ENCODE results near the gene MRPS26.

DNA sequence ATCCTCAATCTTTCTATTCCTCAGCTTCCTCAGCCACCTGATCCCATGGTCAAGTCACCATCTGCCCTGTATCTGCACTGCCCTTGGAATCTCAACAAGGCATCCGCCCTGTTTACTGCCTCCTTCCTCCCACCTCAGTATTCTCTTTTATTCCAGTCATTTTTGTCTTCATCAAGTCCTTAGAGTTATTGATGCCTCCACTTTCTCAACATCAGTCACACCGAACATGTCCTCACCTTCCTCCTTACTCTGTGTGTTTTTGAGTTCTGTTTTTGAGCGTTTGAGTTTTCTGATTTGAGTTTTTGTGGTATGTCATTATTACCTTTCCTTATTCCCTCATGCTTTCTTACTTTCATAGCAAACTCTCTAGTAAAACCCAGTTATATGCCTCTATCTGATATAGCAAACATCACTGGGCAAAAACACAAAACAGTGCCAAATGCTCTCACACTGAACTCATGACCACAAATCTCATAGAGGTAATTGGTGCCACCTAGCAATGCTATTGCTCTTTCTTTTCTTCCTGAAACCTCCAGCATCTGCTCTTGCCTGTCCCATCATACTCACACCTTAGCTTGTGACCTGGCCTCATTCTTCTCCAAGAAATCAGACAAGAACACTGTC is 14.2 kb upstream of the MRPS26 start:
- TF ChIP-seq, protein P1, sequence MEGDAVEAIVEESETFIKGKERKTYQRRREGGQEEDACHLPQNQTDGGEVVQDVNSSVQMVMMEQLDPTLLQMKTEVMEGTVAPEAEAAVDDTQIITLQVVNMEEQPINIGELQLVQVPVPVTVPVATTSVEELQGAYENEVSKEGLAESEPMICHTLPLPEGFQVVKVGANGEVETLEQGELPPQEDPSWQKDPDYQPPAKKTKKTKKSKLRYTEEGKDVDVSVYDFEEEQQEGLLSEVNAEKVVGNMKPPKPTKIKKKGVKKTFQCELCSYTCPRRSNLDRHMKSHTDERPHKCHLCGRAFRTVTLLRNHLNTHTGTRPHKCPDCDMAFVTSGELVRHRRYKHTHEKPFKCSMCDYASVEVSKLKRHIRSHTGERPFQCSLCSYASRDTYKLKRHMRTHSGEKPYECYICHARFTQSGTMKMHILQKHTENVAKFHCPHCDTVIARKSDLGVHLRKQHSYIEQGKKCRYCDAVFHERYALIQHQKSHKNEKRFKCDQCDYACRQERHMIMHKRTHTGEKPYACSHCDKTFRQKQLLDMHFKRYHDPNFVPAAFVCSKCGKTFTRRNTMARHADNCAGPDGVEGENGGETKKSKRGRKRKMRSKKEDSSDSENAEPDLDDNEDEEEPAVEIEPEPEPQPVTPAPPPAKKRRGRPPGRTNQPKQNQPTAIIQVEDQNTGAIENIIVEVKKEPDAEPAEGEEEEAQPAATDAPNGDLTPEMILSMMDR (IDR thresholded peaks at IDR 0.05; ENCODE audit: insufficient read depth, low read depth, low read length), result no peak
- no peak for TF ChIP-seq EZH2 (IDR thresholded peaks at IDR 0.05; ENCODE audit: insufficient read depth, low read length)
